ENCODE measurements around the gene HDX. TPM values are rescaled to one million over a fixed set of nuclear protein-coding genes. Genes with fewer than 3 reads are reported as not detected.
"Not testable (repeated sequence)": the region's sequence is repeated elsewhere in the genome, so short reads cannot be mapped to it uniquely, and the experiment has no call there.

The HDX gene
- total RNA-seq, 4 donors from 2014 or later, result 5.2 to 11.4 (median 5.6) TPM

- no peaks in the 10 kb centered on the region for H3K27me3 ChIP-seq
- WGBS, 2 donors (ENCODE audit: low coverage in 1 of 2), result 54 to 81% methylated on average over 3 of the region's 3 CpGs
- H3K4me3 ChIP-seq, result no peak overlapping the region
- H3K27ac ChIP-seq, result no peak overlapping the region
- no peaks in the 10 kb centered on the region for H3K4me1 ChIP-seq
- H3K9me3 ChIP-seq, result no peaks in the 10 kb centered on the region
- no peaks in the 10 kb centered on the region for H3K36me3 ChIP-seq
- ATAC-seq, result no peak
- TF ChIP-seq EP300 (IDR thresholded peaks at IDR 0.05), result no peak
- TF ChIP-seq, protein P1, sequence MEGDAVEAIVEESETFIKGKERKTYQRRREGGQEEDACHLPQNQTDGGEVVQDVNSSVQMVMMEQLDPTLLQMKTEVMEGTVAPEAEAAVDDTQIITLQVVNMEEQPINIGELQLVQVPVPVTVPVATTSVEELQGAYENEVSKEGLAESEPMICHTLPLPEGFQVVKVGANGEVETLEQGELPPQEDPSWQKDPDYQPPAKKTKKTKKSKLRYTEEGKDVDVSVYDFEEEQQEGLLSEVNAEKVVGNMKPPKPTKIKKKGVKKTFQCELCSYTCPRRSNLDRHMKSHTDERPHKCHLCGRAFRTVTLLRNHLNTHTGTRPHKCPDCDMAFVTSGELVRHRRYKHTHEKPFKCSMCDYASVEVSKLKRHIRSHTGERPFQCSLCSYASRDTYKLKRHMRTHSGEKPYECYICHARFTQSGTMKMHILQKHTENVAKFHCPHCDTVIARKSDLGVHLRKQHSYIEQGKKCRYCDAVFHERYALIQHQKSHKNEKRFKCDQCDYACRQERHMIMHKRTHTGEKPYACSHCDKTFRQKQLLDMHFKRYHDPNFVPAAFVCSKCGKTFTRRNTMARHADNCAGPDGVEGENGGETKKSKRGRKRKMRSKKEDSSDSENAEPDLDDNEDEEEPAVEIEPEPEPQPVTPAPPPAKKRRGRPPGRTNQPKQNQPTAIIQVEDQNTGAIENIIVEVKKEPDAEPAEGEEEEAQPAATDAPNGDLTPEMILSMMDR (IDR thresholded peaks at IDR 0.05), result no peak
These were observed 182.2 kb downstream of the HDX start for GRCh38 chrX:84320023-84320422.

DNA sequence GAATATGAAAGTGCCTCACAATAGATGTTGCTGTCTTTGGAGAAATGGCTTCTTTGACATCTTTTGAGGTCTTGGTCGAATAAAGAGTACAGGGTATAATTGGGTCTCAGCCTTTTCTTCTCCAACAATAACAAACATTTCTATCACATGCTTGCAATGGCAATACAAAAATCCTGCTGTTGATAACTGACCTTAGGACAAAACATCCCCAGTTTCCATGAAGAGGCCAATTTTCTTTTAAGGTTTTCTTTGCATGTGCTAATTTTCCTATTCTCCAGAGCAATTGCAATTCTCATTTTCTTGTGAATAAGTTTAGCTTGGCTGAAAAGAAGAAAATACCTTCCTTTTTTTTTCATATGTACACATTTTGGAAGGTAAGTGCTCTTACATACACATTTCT lies 183.6 kb downstream of the HDX start:
- Histone ChIP-seq H3K27ac (no peak overlapping the region), H3K4me3 (no peak overlapping the region), H3K36me3 (no peaks in the 10 kb centered on the region), H3K27me3 (no peaks in the 10 kb centered on the region), H3K4me1 (no peaks in the 10 kb centered on the region), H3K9me3 (no peaks in the 10 kb centered on the region)
- WGBS, 2 donors (ENCODE audit: low coverage in 1 of 2), result 27 to 71% methylated on average over 1 of the region's 1 CpG
- no peak for ATAC-seq
- TF ChIP-seq POLR2AphosphoS5 (IDR thresholded peaks at IDR 0.05), result no peak
- TF ChIP-seq, protein P1 (IDR thresholded peaks at IDR 0.05), result no peak
- no peak for TF ChIP-seq EP300 (IDR thresholded peaks at IDR 0.05)
- no peak for TF ChIP-seq POLR2A (IDR thresholded peaks at IDR 0.05)

GRCh38 chrX:84315946-84316345 lies 186.3 kb downstream of the HDX start:
- not testable (repeated sequence) for H3K27ac ChIP-seq, H3K36me3 ChIP-seq, ATAC-seq

More at GRCh38 chrX:84315946-84316345, 186.3 kb downstream of the HDX start:
- H3K9me3 ChIP-seq, H3K4me1 ChIP-seq, H3K27me3 ChIP-seq, H3K4me3 ChIP-seq: not testable (repeated sequence)

Small RNA genes within 50 kb of the gene (small RNA-seq; reads per million reads assigned to genes)
- 0 reads per million in 4 donors for gene AL450471.1

Measured in gastroesophageal sphincter (tissue), 4 donors.